GM12801 (cell line): ENCODE results near the gene GAL3ST1.

Experiments
- CTCF ChIP-seq: IDR thresholded peaks from one replicate; pipeline ENCODE4 v1.5.1; 2011; ENCODE audit warnings: control low read depth; ENCODE audit not compliant: insufficient read length; ENCODE audit errors: extremely low read depth

GAL3ST1 gene

DNA sequence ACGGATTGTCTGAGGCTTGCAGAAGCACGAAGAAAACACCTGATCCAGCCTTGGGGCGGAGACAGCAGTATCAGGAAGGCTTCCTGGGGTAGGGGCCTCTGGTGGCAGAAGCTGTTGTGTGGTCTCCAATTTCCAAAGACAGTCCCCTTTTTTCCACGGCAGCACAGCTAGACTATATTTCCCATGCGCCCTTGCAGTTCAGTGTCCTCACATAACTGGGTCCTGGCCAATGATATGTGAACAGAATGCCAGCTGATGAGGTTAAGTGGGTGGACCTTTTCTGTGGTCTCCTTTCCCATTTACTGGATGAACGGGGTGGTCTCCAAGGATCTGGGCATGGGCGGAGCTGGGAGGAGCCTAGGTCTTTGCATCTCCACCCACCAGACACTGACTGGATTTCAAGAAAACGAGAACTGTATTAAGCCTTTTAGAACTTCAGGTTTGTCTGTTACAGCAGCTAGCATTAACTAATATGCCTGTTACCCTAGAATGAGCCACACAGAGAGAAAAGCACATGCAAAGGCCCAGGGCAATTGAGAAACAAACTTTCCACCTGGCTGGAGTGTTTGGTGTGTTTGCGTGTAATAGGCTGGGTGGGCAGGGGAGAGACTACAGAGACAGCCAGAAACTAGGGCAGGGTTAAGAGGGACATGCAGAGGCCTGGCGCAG lies 6.2 kb downstream of the GAL3ST1 start:
- no peak for TF ChIP-seq CTCF

DNA sequence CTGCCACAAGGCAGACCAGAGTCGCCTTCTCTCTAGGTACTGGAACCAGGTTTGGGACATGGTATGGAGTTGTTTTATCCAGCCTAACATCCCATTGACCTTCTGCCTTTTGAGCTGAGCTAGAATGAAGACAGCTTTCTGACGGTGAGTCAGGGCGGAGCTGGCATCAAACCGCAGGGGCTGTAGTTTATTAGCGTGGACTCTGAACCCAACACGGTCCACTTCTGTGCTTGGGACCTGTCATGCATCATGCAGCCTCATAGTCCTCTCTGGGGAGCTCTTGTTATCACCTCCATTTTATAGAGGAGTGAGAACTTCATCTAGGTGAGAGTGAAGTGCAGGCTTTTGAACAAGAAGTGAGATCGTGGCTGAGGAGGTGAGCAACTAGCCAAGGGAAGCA lies 8.3 kb downstream of the GAL3ST1 start:
- no peak for TF ChIP-seq CTCF

GRCh38 chr22:30565341-30565740 lies 9.1 kb downstream of the GAL3ST1 start:
- no peak for TF ChIP-seq CTCF

GRCh38 chr22:30564761-30565119 lies 9.7 kb downstream of the GAL3ST1 start:
- no peak for TF ChIP-seq CTCF

DNA sequence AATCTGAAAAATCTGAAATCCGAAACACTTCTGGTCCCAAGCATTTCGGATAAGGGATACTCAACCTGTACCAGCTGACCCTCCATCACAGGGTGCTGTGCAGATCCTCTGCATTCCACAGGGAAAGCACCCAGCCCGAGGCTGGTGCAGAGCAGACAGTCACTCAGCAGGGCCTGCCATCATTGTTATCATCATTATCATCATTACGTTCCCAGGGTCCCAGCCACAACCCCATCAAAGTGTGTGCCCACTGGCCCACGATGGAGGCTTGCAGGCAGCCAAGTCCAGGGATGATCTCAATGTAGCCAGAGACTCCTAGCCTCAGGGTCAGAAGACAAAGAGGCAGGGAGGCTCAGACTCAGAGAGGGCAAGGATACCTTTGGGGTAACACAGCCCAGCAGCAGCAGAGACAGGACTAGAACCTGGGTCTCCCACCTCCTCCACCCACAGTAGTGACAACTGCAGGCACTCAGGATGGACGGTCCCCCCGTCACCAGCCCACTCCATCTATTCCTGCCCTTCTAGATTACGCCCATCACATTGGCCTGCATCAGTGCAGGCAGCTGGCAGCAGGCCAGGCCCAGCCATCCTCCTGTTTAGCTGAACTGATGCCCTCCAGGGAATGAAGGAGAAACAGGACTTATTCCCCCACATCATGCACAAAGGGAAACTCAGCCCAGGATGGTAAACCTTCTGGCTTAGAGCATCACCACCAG lies 10.3 kb downstream of the GAL3ST1 start:
- TF ChIP-seq CTCF = no peak

DNA sequence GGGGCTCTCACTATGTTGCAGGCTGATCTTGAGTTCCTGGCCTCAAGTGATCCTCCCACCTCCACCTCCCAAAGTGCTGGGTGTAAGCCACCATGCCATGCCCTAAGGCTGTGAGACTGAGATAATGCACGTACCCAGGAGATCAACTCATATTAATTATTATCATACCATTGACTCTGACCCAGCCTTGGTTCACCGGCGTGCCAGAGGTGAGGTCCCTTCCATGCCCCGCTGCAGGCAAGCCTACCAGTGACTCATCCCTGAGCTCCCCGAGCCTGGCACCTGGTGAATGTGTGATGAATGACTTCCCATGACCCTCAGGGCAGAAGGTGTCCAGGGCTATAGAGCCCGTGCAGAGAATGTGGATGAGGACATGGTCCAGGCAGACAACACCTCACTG lies 12.1 kb downstream of the GAL3ST1 start:
- no peak for TF ChIP-seq CTCF

GRCh38 chr22:30561402-30562189 lies 12.9 kb downstream of the GAL3ST1 start:
- no peak for TF ChIP-seq CTCF
